MCF 10A (cell line): ENCODE measurements around the gene ZBTB46. TPM values are rescaled to one million over a fixed set of nuclear protein-coding genes. Genes with fewer than 3 reads are reported as not detected.

Experiments
- BruUV-seq: library from RNA; stranded (reverse); fragments of 400-500 nt; replicated peaks from 2 replicates; lab custom pipeline; 2021; lab: Mats Ljungman, UMichigan
- CTCF ChIA-PET: fragments of 300-600 bp; sonication (Branson Sonifier 250); formaldehyde crosslinking; extraction: SDS; loops from one replicate; lab custom pipeline; 2021; ENCODE audit warnings: antibody characterized with exemption, inconsistent platforms; lab: Yijun Ruan, JAX
- POLR2A ChIA-PET: fragments of 300-600, 350-650 bp; sonication (Branson Sonifier 250); formaldehyde crosslinking; extraction: SDS; loops from one replicate; lab custom pipeline; 2020; ENCODE audit warnings: antibody characterized with exemption, inconsistent platforms; lab: Yijun Ruan, JAX
- DNase-seq: peaks from one replicate; pipeline ENCODE4 v3.0.0-alpha.2; 2018; ENCODE audit not compliant: unreplicated experiment
- H3K27ac Mint-ChIP-seq: one replicate; pipeline ENCODE4 v1.8.0; 2022; ENCODE audit warnings: mild to moderate bottlenecking, low read depth, mixed read lengths; ENCODE audit not compliant: unreplicated experiment
- H3K27me3 Mint-ChIP-seq: one replicate; pipeline ENCODE4 v1.8.0; 2022; ENCODE audit warnings: mixed read lengths; ENCODE audit not compliant: insufficient read depth, unreplicated experiment
- H3K36me3 Mint-ChIP-seq: one replicate; pipeline ENCODE4 v1.8.0; 2022; ENCODE audit warnings: mild to moderate bottlenecking, moderate library complexity, mixed read lengths; ENCODE audit not compliant: insufficient read depth, unreplicated experiment
- H3K4me1 Mint-ChIP-seq: one replicate; pipeline ENCODE4 v1.8.0; 2022; ENCODE audit warnings: mixed read lengths; ENCODE audit not compliant: insufficient read depth, unreplicated experiment
- H3K4me3 Mint-ChIP-seq: one replicate; pipeline ENCODE4 v1.8.0; 2022; ENCODE audit warnings: mild to moderate bottlenecking, moderate library complexity, mixed read lengths; ENCODE audit not compliant: unreplicated experiment
- H3K9me3 Mint-ChIP-seq: one replicate; pipeline ENCODE4 v1.8.0; 2022; ENCODE audit warnings: mixed read lengths; ENCODE audit not compliant: unreplicated experiment
- CTCF ChIP-seq: fragments of 200-600 bp; IDR thresholded peaks from one replicate; pipeline ENCODE4 v1.8.0; 2022; ENCODE audit warnings: antibody characterized with exemption, mild to moderate bottlenecking; ENCODE audit not compliant: unreplicated experiment
- intact Hi-C: fragments of 100-400 bp; cut with micrococcal nuclease; formaldehyde crosslinking; loops from 2 replicates; pipeline ENCODE4 v1.14.1; 2022
- total RNA-seq: library from RNA; stranded (reverse); gene quantifications from 2 replicates; pipeline ENCODE4 v1.2.3, GENCODE V29; 2022

The ZBTB46 gene
- total RNA-seq, 1 experiment from 2014 or later: 0.63 TPM

- intact Hi-C loops: no loop called here
- peaks cover 19% of the 10 kb centered on the region for H3K27me3 Mint-ChIP-seq
- BruUV-seq: no TSS peak
- no peak for TF ChIP-seq CTCF
- POLR2A ChIA-PET: interaction anchor here (1.5 kb wide), 1 partner anchor 35 kb away, joined by 7 read pairs; the partner anchor contains the start of gene TPD52L2
- H3K27ac Mint-ChIP-seq: no peak overlapping the region
- H3K36me3 Mint-ChIP-seq: no peaks in the 10 kb centered on the region
- H3K4me3 Mint-ChIP-seq: peak overlapping the region; percentile 62
- no peaks in the 10 kb centered on the region for H3K4me1 Mint-ChIP-seq
- H3K9me3 Mint-ChIP-seq: no peaks in the 10 kb centered on the region
- CTCF ChIA-PET: no interaction called here
- DNase-seq: no peak
Measured at GRCh38 chr20:63829945-63830835, 874 bp downstream of the ZBTB46 start.

- peak overlapping the region; percentile 62 for H3K4me3 Mint-ChIP-seq
- POLR2A ChIA-PET: interaction anchor here (1.5 kb wide), 1 partner anchor 35 kb away, joined by 7 read pairs; the partner anchor contains the start of gene TPD52L2
- H3K36me3 Mint-ChIP-seq: no peaks in the 10 kb centered on the region
- DNase-seq: no peak
- no TSS peak for BruUV-seq
- no peaks in the 10 kb centered on the region for H3K4me1 Mint-ChIP-seq
- H3K9me3 Mint-ChIP-seq: no peaks in the 10 kb centered on the region
- H3K27me3 Mint-ChIP-seq: peaks cover 19% of the 10 kb centered on the region
- CTCF ChIA-PET: no interaction called here
- no peak for TF ChIP-seq CTCF
- intact Hi-C loops: no loop called here
- no peak overlapping the region for H3K27ac Mint-ChIP-seq
Measured at GRCh38 chr20:63829603-63829944, 1.5 kb downstream of the ZBTB46 start.

- Mint-ChIP-seq H3K4me1 (no peaks in the 10 kb centered on the region), H3K4me3 (no peak overlapping the region)
Measured at GRCh38 chr20:63828951-63829350, 2.1 kb downstream of the ZBTB46 start.

More at GRCh38 chr20:63828951-63829350, 2.1 kb downstream of the ZBTB46 start:
- no peak overlapping the region for H3K27ac Mint-ChIP-seq
- ChIA-PET CTCF (no interaction called here), POLR2A (interaction anchor here (0.5 to 1.5 kb wide), 2 partner anchors 36 to 302 kb away, joined by 3 to 7 read pairs; partner anchors contain the start of gene TPD52L2)
- no peak for DNase-seq
- H3K27me3 Mint-ChIP-seq: peaks cover 19% of the 10 kb centered on the region
- no peak for TF ChIP-seq CTCF
- no TSS peak for BruUV-seq
- intact Hi-C loops: no loop called here
- H3K36me3 Mint-ChIP-seq: no peaks in the 10 kb centered on the region
- H3K9me3 Mint-ChIP-seq: no peaks in the 10 kb centered on the region
